ENCODE measurements around the gene KIFC3.

The KIFC3 gene

GRCh38 chr16:57801098-57801808 is 1.0 kb downstream of the KIFC3 start:
- no peak; the same call in 1 of the 2 replicates for TF ChIP-seq CTCF (IDR thresholded peaks at IDR 0.05; ENCODE audit: low read depth, low read length)
- no peak for DNase-seq (ENCODE audit: extremely low read depth, low read depth)

- DNase-seq (ENCODE audit: extremely low read depth, low read depth) = no peak
- no peak for TF ChIP-seq CTCF (IDR thresholded peaks at IDR 0.05; ENCODE audit: low read depth, low read length)
Measured at GRCh38 chr16:57800200-57801097, 1.8 kb downstream of the KIFC3 start.

- no peak for TF ChIP-seq CTCF (IDR thresholded peaks at IDR 0.05; ENCODE audit: low read depth, low read length)
Measured at GRCh38 chr16:57799600-57800199, 2.6 kb downstream of the KIFC3 start.

GRCh38 chr16:57798953-57799599 is 3.2 kb downstream of the KIFC3 start:
- no peak for TF ChIP-seq CTCF (IDR thresholded peaks at IDR 0.05; ENCODE audit: low read depth, low read length)
- DNase-seq (ENCODE audit: extremely low read depth, low read depth) = no peak

More at GRCh38 chr16:57799600-57800199, 2.6 kb downstream of the KIFC3 start:
- no peak for DNase-seq (ENCODE audit: extremely low read depth, low read depth)

- no peak for TF ChIP-seq CTCF (IDR thresholded peaks at IDR 0.05; ENCODE audit: low read depth, low read length)
- DNase-seq (ENCODE audit: extremely low read depth, low read depth) = no peak
Measured at GRCh38 chr16:57798267-57798810, 4.0 kb downstream of the KIFC3 start.

- no peak for TF ChIP-seq CTCF (IDR thresholded peaks at IDR 0.05; ENCODE audit: low read depth, low read length)
Measured at GRCh38 chr16:57797526-57798266, 4.6 kb downstream of the KIFC3 start.

More at GRCh38 chr16:57797526-57798266, 4.6 kb downstream of the KIFC3 start:
- DNase-seq (ENCODE audit: extremely low read depth, low read depth) = no peak

All from AG09319 (cell line).